ENCODE data around the gene WDR90. TPM values are rescaled to one million over a fixed set of nuclear protein-coding genes. Genes with fewer than 3 reads are reported as not detected.

The WDR90 gene
- total RNA-seq, 1 experiment from 2014 or later: 57.8 TPM

- no peak for DNase-seq
- intact Hi-C loops (cut with micrococcal nuclease; ENCODE audit: unreplicated experiment): no loop called here
- H3K27ac Mint-ChIP-seq (ENCODE audit: unreplicated experiment): no peak overlapping the region
- no peaks in the 10 kb centered on the region for H3K9me3 Mint-ChIP-seq (ENCODE audit: unreplicated experiment)
- BruUV-seq (replicated peaks): no TSS peak
- H3K36me3 Mint-ChIP-seq (ENCODE audit: insufficient read depth, unreplicated experiment): peaks cover 24% of the 10 kb centered on the region
- no peaks in the 10 kb centered on the region for H3K27me3 ChIP-seq (replicated peaks; ENCODE audit: control insufficient read depth, insufficient read depth, low read length)
- no peaks in the 10 kb centered on the region for H3K4me1 Mint-ChIP-seq (ENCODE audit: low read depth, unreplicated experiment)
- ChIA-PET POLR2A (no interaction called here), CTCF (no interaction called here)
- peaks cover 8% of the 10 kb centered on the region for H3K4me1 ChIP-seq
- TF ChIP-seq CTCF (IDR thresholded peaks at IDR 0.05; ENCODE audit: insufficient read depth in 1 of 2, low read depth in 1 of 2, low read length in 1 of 2, severe bottlenecking in 1 of 2, unreplicated experiment in 1 of 2): no peak
- no peaks in the 10 kb centered on the region for H3K9me3 ChIP-seq
- peak overlapping the region; percentile 47 for H3K4me3 Mint-ChIP-seq (ENCODE audit: unreplicated experiment)
- H3K27me3 Mint-ChIP-seq (ENCODE audit: insufficient read depth, unreplicated experiment): no peaks in the 10 kb centered on the region
- peak overlapping the region; percentile 85 for H3K4me3 ChIP-seq (ENCODE audit: low read depth, low read length)
- no peaks in the 10 kb centered on the region for H3K36me3 ChIP-seq (ENCODE audit: control insufficient read depth, insufficient read depth, low read length)
Measured at GRCh38 chr16:640614-641013, 8.6 kb upstream of the WDR90 start.

- Mint-ChIP-seq H3K4me1 (ENCODE audit: low read depth, unreplicated experiment) (no peaks in the 10 kb centered on the region), H3K27me3 (ENCODE audit: insufficient read depth, unreplicated experiment) (no peaks in the 10 kb centered on the region), H3K4me3 (ENCODE audit: unreplicated experiment) (peak within 1 kb of the TSS; percentile 75), H3K27ac (ENCODE audit: unreplicated experiment) (no peak within 1 kb of the TSS), H3K36me3 (ENCODE audit: insufficient read depth, unreplicated experiment) (peaks cover 22% of the 10 kb centered on the region), H3K9me3 (ENCODE audit: unreplicated experiment) (no peaks in the 10 kb centered on the region)
- peak within 1 kb of the TSS; percentile 85 for H3K4me3 ChIP-seq (ENCODE audit: low read depth, low read length)
- CTCF ChIA-PET: interaction anchor here (0.6 kb wide), 1 partner anchor 48 kb away, joined by 3 read pairs; no protein-coding TSS in a partner anchor
- H3K9me3 ChIP-seq: no peaks in the 10 kb centered on the region
- POLR2A ChIA-PET: no interaction called here
- H3K27me3 ChIP-seq (replicated peaks; ENCODE audit: control insufficient read depth, insufficient read depth, low read length): no peaks in the 10 kb centered on the region
- H3K36me3 ChIP-seq (ENCODE audit: control insufficient read depth, insufficient read depth, low read length): no peaks in the 10 kb centered on the region
- intact Hi-C loops (cut with micrococcal nuclease; ENCODE audit: unreplicated experiment): no loop called here
- TF ChIP-seq CTCF (IDR thresholded peaks at IDR 0.05; ENCODE audit: insufficient read depth in 1 of 2, low read depth in 1 of 2, low read length in 1 of 2, severe bottlenecking in 1 of 2, unreplicated experiment in 1 of 2): no peak
- BruUV-seq (replicated peaks): no TSS peak
- peak; percentile 87 to 92 for DNase-seq
- H3K4me1 ChIP-seq: peaks cover 8% of the 10 kb centered on the region
Measured at GRCh38 chr16:641326-642188, 7.6 kb upstream of the WDR90 start, which contains the start of gene MCRIP2. Gene MCRIP2 (plus strand): TSS chr16:641828. CDS start chr16:641992, 164 bp downstream.

DNA sequence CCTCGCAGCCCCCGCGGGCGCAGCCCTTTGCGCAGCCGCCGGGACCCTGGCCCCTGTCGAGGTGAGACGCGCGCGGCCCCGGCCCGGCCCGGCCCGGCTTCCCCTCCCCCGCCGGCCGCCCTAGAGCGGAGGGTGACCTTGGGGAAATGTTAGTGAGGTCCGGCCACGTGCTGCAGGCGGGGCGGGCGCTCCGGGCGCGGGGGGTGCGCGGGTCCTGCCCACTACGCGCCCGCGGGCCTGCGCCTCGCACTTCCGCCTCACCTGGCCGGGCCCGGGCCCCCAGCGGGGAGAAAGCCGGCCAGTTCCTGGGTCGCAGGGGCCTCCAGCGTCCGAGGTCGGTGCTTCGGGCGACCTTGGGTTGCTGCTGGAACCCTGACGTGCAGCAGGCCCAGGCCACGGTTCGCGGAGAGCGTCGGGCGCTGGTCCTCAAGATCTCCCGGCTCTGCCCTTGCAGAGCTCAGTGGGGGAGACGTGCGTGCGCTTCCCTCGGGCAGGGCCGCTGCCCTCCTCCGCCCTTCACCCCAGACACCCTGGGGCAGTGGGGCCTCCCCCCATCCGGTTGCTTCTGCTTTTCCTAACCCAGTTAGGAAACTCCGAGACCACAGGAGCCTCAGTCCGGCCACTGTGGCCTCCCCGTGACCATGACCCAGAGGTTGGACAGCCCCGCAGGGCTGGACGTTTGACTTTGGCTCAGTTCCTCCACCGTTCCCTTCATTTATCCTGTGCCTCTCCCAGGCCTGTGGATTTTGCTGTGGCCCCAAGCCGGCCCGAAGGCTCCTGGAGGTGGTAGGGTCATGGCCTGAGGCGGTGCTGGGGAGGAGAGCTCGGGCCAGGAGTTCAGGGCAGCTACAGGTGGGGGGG is 6.7 kb upstream of the WDR90 start:
- CTCF ChIA-PET: no interaction called here
- BruUV-seq (replicated peaks): TSS peak; percentile 27

More for the DNA sequence above, 6.7 kb upstream of the WDR90 start:
- peak; percentile 72 to 77 for DNase-seq
- H3K4me3 Mint-ChIP-seq (ENCODE audit: unreplicated experiment): peak overlapping the region; percentile 75
- H3K36me3 Mint-ChIP-seq (ENCODE audit: insufficient read depth, unreplicated experiment): peaks cover 18% of the 10 kb centered on the region
- H3K9me3 Mint-ChIP-seq (ENCODE audit: unreplicated experiment): no peaks in the 10 kb centered on the region
- H3K27me3 ChIP-seq (replicated peaks; ENCODE audit: control insufficient read depth, insufficient read depth, low read length): no peaks in the 10 kb centered on the region
- peaks cover 6% of the 10 kb centered on the region for H3K4me1 ChIP-seq
- no peak overlapping the region for H3K27ac Mint-ChIP-seq (ENCODE audit: unreplicated experiment)
- no peak for TF ChIP-seq CTCF (IDR thresholded peaks at IDR 0.05; ENCODE audit: insufficient read depth in 1 of 2, low read depth in 1 of 2, low read length in 1 of 2, severe bottlenecking in 1 of 2, unreplicated experiment in 1 of 2)
- H3K4me1 Mint-ChIP-seq (ENCODE audit: low read depth, unreplicated experiment): no peaks in the 10 kb centered on the region
- intact Hi-C loops (cut with micrococcal nuclease; ENCODE audit: unreplicated experiment): no loop called here
- peak overlapping the region; percentile 85 for H3K4me3 ChIP-seq (ENCODE audit: low read depth, low read length)
- no peaks in the 10 kb centered on the region for H3K27me3 Mint-ChIP-seq (ENCODE audit: insufficient read depth, unreplicated experiment)
- H3K9me3 ChIP-seq: no peaks in the 10 kb centered on the region
- POLR2A ChIA-PET: no interaction called here
- no peaks in the 10 kb centered on the region for H3K36me3 ChIP-seq (ENCODE audit: control insufficient read depth, insufficient read depth, low read length)

All from Caco-2 (cell line).